Memory B cell (primary cell): ENCODE measurements around the gene PPP1R9A.

ENCODE experiments used
- ATAC-seq: fragments of 150-1000 bp; cut with Tn5 transposase; 2 replicates; pipeline ENCODE4 v1.10.0; 2021; ENCODE audit warnings: low read depth, mild to moderate bottlenecking, moderate library complexity
- DNase-seq, 2 donors: peaks; one replicate each; pipeline ENCODE4 v3.0.0; 2022; ENCODE audit warnings: low spot score in 2 of 2
- H3K27ac Mint-ChIP-seq: one replicate; pipeline ENCODE4 v1.8.0; 2022; ENCODE audit warnings: mild to moderate bottlenecking, moderate library complexity, mixed read lengths
- H3K27me3 Mint-ChIP-seq: one replicate; pipeline ENCODE4 v1.8.0; 2022; ENCODE audit warnings: mixed read lengths
- H3K36me3 Mint-ChIP-seq: one replicate; pipeline ENCODE4 v1.8.0; 2022; ENCODE audit warnings: mild to moderate bottlenecking, mixed read lengths
- H3K4me1 Mint-ChIP-seq: one replicate; pipeline ENCODE4 v1.8.0; 2022; ENCODE audit warnings: mixed read lengths
- H3K4me3 Mint-ChIP-seq: one replicate; pipeline ENCODE4 v1.8.0; 2022; ENCODE audit warnings: mild to moderate bottlenecking, moderate library complexity, mixed read lengths
- H3K9me3 Mint-ChIP-seq: one replicate; pipeline ENCODE4 v1.8.0; 2022; ENCODE audit warnings: mixed read lengths

Gene PPP1R9A

GRCh38 chr7:95255691-95256090 lies 348.3 kb downstream of the PPP1R9A start:
- no peaks in the 10 kb centered on the region for H3K4me1 Mint-ChIP-seq
- no peak overlapping the region for H3K27ac Mint-ChIP-seq
- H3K9me3 Mint-ChIP-seq, result no peaks in the 10 kb centered on the region
- no peaks in the 10 kb centered on the region for H3K36me3 Mint-ChIP-seq
- H3K27me3 Mint-ChIP-seq, result peaks cover 2% of the 10 kb centered on the region
- no peak overlapping the region for H3K4me3 Mint-ChIP-seq
- no peak for ATAC-seq
- DNase-seq, result no peak

- no peak for ATAC-seq
- no peak for DNase-seq
- H3K4me1 Mint-ChIP-seq, result no peaks in the 10 kb centered on the region
- no peak overlapping the region for H3K27ac Mint-ChIP-seq
- no peaks in the 10 kb centered on the region for H3K27me3 Mint-ChIP-seq
- H3K4me3 Mint-ChIP-seq, result no peak overlapping the region
- H3K9me3 Mint-ChIP-seq, result no peaks in the 10 kb centered on the region
- no peaks in the 10 kb centered on the region for H3K36me3 Mint-ChIP-seq
Observed at GRCh38 chr7:95261895-95262415, 354.6 kb downstream of the PPP1R9A start.

- DNase-seq (no peak), ATAC-seq (no peak)
- no peaks in the 10 kb centered on the region for H3K4me1 Mint-ChIP-seq
- no peaks in the 10 kb centered on the region for H3K36me3 Mint-ChIP-seq
- H3K27ac Mint-ChIP-seq, result no peak overlapping the region
- no peak overlapping the region for H3K4me3 Mint-ChIP-seq
- H3K27me3 Mint-ChIP-seq, result no peaks in the 10 kb centered on the region
- no peaks in the 10 kb centered on the region for H3K9me3 Mint-ChIP-seq
Observed at GRCh38 chr7:95262875-95263274, 355.5 kb downstream of the PPP1R9A start.

- no peaks in the 10 kb centered on the region for H3K4me1 Mint-ChIP-seq
- no peaks in the 10 kb centered on the region for H3K27me3 Mint-ChIP-seq
- no peak for ATAC-seq
- no peak for DNase-seq
- H3K9me3 Mint-ChIP-seq, result no peaks in the 10 kb centered on the region
- H3K4me3 Mint-ChIP-seq, result no peak overlapping the region
- no peak overlapping the region for H3K27ac Mint-ChIP-seq
- no peaks in the 10 kb centered on the region for H3K36me3 Mint-ChIP-seq
Observed at GRCh38 chr7:95263785-95264362, 356.5 kb downstream of the PPP1R9A start.

- Mint-ChIP-seq H3K4me3 (no peak overlapping the region), H3K27me3 (no peaks in the 10 kb centered on the region), H3K36me3 (no peaks in the 10 kb centered on the region), H3K27ac (no peak overlapping the region), H3K4me1 (no peaks in the 10 kb centered on the region), H3K9me3 (no peaks in the 10 kb centered on the region)
- DNase-seq (no peak), ATAC-seq (no peak)
Observed at GRCh38 chr7:95264363-95264891, 357.0 kb downstream of the PPP1R9A start.

GRCh38 chr7:95265634-95266033 lies 358.2 kb downstream of the PPP1R9A start:
- Mint-ChIP-seq H3K27ac (no peak overlapping the region), H3K9me3 (no peaks in the 10 kb centered on the region), H3K4me1 (no peaks in the 10 kb centered on the region), H3K36me3 (no peaks in the 10 kb centered on the region), H3K27me3 (no peaks in the 10 kb centered on the region), H3K4me3 (no peak overlapping the region)
- ATAC-seq, result no peak
- DNase-seq, result no peak

- DNase-seq, result no peak
- ATAC-seq, result no peak
- H3K27me3 Mint-ChIP-seq, result peaks cover 3% of the 10 kb centered on the region
- no peaks in the 10 kb centered on the region for H3K4me1 Mint-ChIP-seq
- no peak overlapping the region for H3K4me3 Mint-ChIP-seq
- H3K27ac Mint-ChIP-seq, result no peak overlapping the region
- H3K9me3 Mint-ChIP-seq, result no peaks in the 10 kb centered on the region
- H3K36me3 Mint-ChIP-seq, result no peaks in the 10 kb centered on the region
Observed at GRCh38 chr7:95267754-95268153, 360.4 kb downstream of the PPP1R9A start.

- Mint-ChIP-seq H3K27ac (no peak overlapping the region), H3K36me3 (no peaks in the 10 kb centered on the region), H3K4me1 (no peaks in the 10 kb centered on the region), H3K27me3 (peaks cover 3% of the 10 kb centered on the region), H3K9me3 (no peaks in the 10 kb centered on the region), H3K4me3 (no peak overlapping the region)
- DNase-seq, result no peak
- ATAC-seq, result no peak
Observed at GRCh38 chr7:95269640-95270039, 362.2 kb downstream of the PPP1R9A start.

- H3K36me3 Mint-ChIP-seq, result no peaks in the 10 kb centered on the region
- H3K27ac Mint-ChIP-seq, result no peak overlapping the region
- H3K4me3 Mint-ChIP-seq, result no peak overlapping the region
Observed at GRCh38 chr7:95276114-95276513, 368.7 kb downstream of the PPP1R9A start.

GRCh38 chr7:95279417-95279816 lies 372.0 kb downstream of the PPP1R9A start:
- Mint-ChIP-seq H3K4me1 (no peaks in the 10 kb centered on the region), H3K36me3 (no peaks in the 10 kb centered on the region), H3K4me3 (no peak overlapping the region), H3K27me3 (no peaks in the 10 kb centered on the region), H3K9me3 (no peaks in the 10 kb centered on the region), H3K27ac (no peak overlapping the region)
- DNase-seq, result no peak
- ATAC-seq, result no peak

More at GRCh38 chr7:95276114-95276513, 368.7 kb downstream of the PPP1R9A start:
- H3K4me1 Mint-ChIP-seq, result no peaks in the 10 kb centered on the region
- no peak for DNase-seq
- no peaks in the 10 kb centered on the region for H3K9me3 Mint-ChIP-seq
- no peak for ATAC-seq
- peaks cover 3% of the 10 kb centered on the region for H3K27me3 Mint-ChIP-seq

GRCh38 chr7:95286096-95286495 lies 378.7 kb downstream of the PPP1R9A start:
- DNase-seq, result no peak
- ATAC-seq, result no peak
- peaks cover 5% of the 10 kb centered on the region for H3K27me3 Mint-ChIP-seq
- no peak overlapping the region for H3K27ac Mint-ChIP-seq
- H3K4me1 Mint-ChIP-seq, result no peaks in the 10 kb centered on the region
- no peaks in the 10 kb centered on the region for H3K36me3 Mint-ChIP-seq
- H3K4me3 Mint-ChIP-seq, result no peak overlapping the region
- H3K9me3 Mint-ChIP-seq, result no peaks in the 10 kb centered on the region

- ATAC-seq, result no peak
- H3K27ac Mint-ChIP-seq, result no peak overlapping the region
- H3K4me1 Mint-ChIP-seq, result no peaks in the 10 kb centered on the region
Observed at GRCh38 chr7:95290166-95290830, 382.9 kb downstream of the PPP1R9A start.

GRCh38 chr7:95295397-95295796 lies 388.0 kb downstream of the PPP1R9A start:
- H3K27me3 Mint-ChIP-seq, result peaks cover 8% of the 10 kb centered on the region
- H3K4me3 Mint-ChIP-seq, result no peak overlapping the region
- DNase-seq (no peak), ATAC-seq (no peak)
- H3K4me1 Mint-ChIP-seq, result no peaks in the 10 kb centered on the region
- no peaks in the 10 kb centered on the region for H3K9me3 Mint-ChIP-seq
- H3K27ac Mint-ChIP-seq, result no peak overlapping the region
- no peaks in the 10 kb centered on the region for H3K36me3 Mint-ChIP-seq

More at GRCh38 chr7:95290166-95290830, 382.9 kb downstream of the PPP1R9A start:
- H3K27me3 Mint-ChIP-seq, result peaks cover 5% of the 10 kb centered on the region
- no peaks in the 10 kb centered on the region for H3K9me3 Mint-ChIP-seq
- H3K4me3 Mint-ChIP-seq, result no peak overlapping the region
- no peaks in the 10 kb centered on the region for H3K36me3 Mint-ChIP-seq
- no peak for DNase-seq

- H3K4me3 Mint-ChIP-seq, result no peak overlapping the region
- H3K27ac Mint-ChIP-seq, result no peak overlapping the region
- H3K36me3 Mint-ChIP-seq, result no peaks in the 10 kb centered on the region
- peaks cover 8% of the 10 kb centered on the region for H3K27me3 Mint-ChIP-seq
- H3K9me3 Mint-ChIP-seq, result no peaks in the 10 kb centered on the region
- ATAC-seq (no peak), DNase-seq (no peak)
- no peaks in the 10 kb centered on the region for H3K4me1 Mint-ChIP-seq
Observed at GRCh38 chr7:95296456-95296855, 389.1 kb downstream of the PPP1R9A start.
